Stomach (tissue), 9 donors: ENCODE measurements around the gene RYR3. TPM values are rescaled to one million over a fixed set of nuclear protein-coding genes. Genes with fewer than 3 reads are reported as not detected.

Experiments
- DNase-seq, 2 donors: peaks; one replicate each; pipeline versions ENCODE4 v3.0.0 to v3.0.0-alpha.2; 2013 to 2019
- H3K27ac ChIP-seq, 5 donors: fragments of 200-600 bp in 4 of 5; sonication (generic) in 4 of 5; one replicate each; pipeline ENCODE4 v1.5.1; 2013 to 2019; ENCODE audit warnings: mild to moderate bottlenecking in 1 of 5, moderate library complexity in 1 of 5
- H3K27me3 ChIP-seq, 3 donors: fragments of 200-600 bp; sonication (generic); one replicate each; pipeline ENCODE4 v1.5.1; 2017 to 2019; ENCODE audit warnings: mixed run types in 1 of 3
- H3K36me3 ChIP-seq, 4 donors: fragments of 200-600 bp; sonication (generic); 1 replicate in 3 of 4; 2 replicates in 1 of 4; pipeline ENCODE4 v1.5.1; 2016 to 2019
- H3K4me1 ChIP-seq, 4 donors: fragments of 200-600 bp; sonication (generic); one replicate each; pipeline ENCODE4 v1.5.1; 2016 to 2019
- H3K4me3 ChIP-seq, 4 donors: fragments of 200-600 bp; sonication (generic) in 3 of 4; one replicate each; pipeline ENCODE4 v1.5.1; 2016 to 2019; ENCODE audit warnings: mild to moderate bottlenecking in 1 of 4
- H3K9me3 ChIP-seq, 4 donors: fragments of 200-600 bp; sonication (generic); one replicate each; pipeline ENCODE4 v1.5.1; 2016 to 2019
- CTCF ChIP-seq, 7 experiments: fragments of 450-650 bp in 4 of 7; fragments of 200-600 bp in 3 of 7; sonication (generic) in 3 of 7; IDR thresholded peaks; one replicate each; pipeline ENCODE4 v1.5.1; 2016 to 2019; ENCODE audit warnings: antibody characterized with exemption in 7 of 7, control low read depth in 2 of 7, mild to moderate bottlenecking in 1 of 7
- EP300 ChIP-seq: sonication (generic); formaldehyde crosslinking; IDR thresholded peaks from one replicate; pipeline ENCODE4 v1.6.1; 2017; ENCODE audit warnings: antibody characterized with exemption
- POLR2A ChIP-seq, 4 donors: fragments of 450-650 bp; IDR thresholded peaks; one replicate each; pipeline ENCODE4 v1.6.1; 2016; ENCODE audit warnings: antibody characterized with exemption in 4 of 4, control low read depth in 2 of 4, mild to moderate bottlenecking in 1 of 4, moderate library complexity in 1 of 4
- POLR2AphosphoS5 ChIP-seq, 3 donors: sonication (generic); formaldehyde crosslinking; IDR thresholded peaks; one replicate each; pipeline ENCODE4 v1.6.1; 2016; ENCODE audit warnings: antibody characterized with exemption in 3 of 3
- WGBS, 5 donors: extraction: QIAGEN DNeasy Blood & Tissue Kit in 3 of 5; methylation state at CpG; one replicate each; pipeline versions ENCODE4 v1.1.5 to v1.1.7; 2013 to 2018; 5-methylcytosine and 5-hydroxymethylcytosine counted together
- intact Hi-C: fragments of 100-400 bp; cut with DNase I; formaldehyde crosslinking; loops from one replicate; pipeline ENCODE4 v1.15.1; 2023; ENCODE audit warnings: low total_unique reads
- polyA plus RNA-seq, 3 donors: library from polyadenylated mRNA; stranded (reverse); fragments of 200-250 nt; gene quantifications; one replicate each; pipeline ENCODE4 v1.2.3, GENCODE V29; 2013
- total RNA-seq, 5 donors: library from RNA; depleted of rRNA; stranded (reverse); fragments of >200 nt; gene quantifications; one replicate each; pipeline versions ENCODE4 v1.1.0 to v1.2.3, GENCODE V29; 2014 to 2016
- donor health status: healthy with polysubstance abuse.
- donor health status: Bipolar disorder and iron deficiency.
- donor health status: healthy.

The RYR3 gene
- total and polyA plus RNA-seq, 8 donors, result 0.12 to 36.2 (median 4.0) TPM

GRCh38 chr15:33825453-33825852 is 514.7 kb downstream of the RYR3 start:
- 88 to 94% (median 92%) methylated on average over 8 of the region's 8 CpGs for WGBS, 5 donors
- H3K9me3 ChIP-seq, result peaks cover 0 to 10% (median 7%) of the 10 kb centered on the region in 4 donors
- H3K4me1 ChIP-seq, result no peaks in the 10 kb centered on the region
- no peak overlapping the region for H3K4me3 ChIP-seq
- no peak for DNase-seq
- intact Hi-C loops, result no loop called here
- TF ChIP-seq POLR2A (IDR thresholded peaks at IDR 0.05), result no peak
- no peak for TF ChIP-seq CTCF (IDR thresholded peaks at IDR 0.05)
- TF ChIP-seq EP300, result no peak
- TF ChIP-seq POLR2AphosphoS5 (IDR thresholded peaks at IDR 0.05), result no peak
- H3K36me3 ChIP-seq, result peaks cover 0 to 9% (median 0%) of the 10 kb centered on the region in 4 donors
- H3K27me3 ChIP-seq, result no peaks in the 10 kb centered on the region
- no peak overlapping the region for H3K27ac ChIP-seq

- Histone ChIP-seq H3K9me3 (peaks cover 0 to 10% (median 7%) of the 10 kb centered on the region in 4 donors), H3K36me3 (peaks cover 0 to 9% (median 0%) of the 10 kb centered on the region in 4 donors), H3K27ac (no peak overlapping the region), H3K4me1 (no peaks in the 10 kb centered on the region), H3K27me3 (no peaks in the 10 kb centered on the region), H3K4me3 (no peak overlapping the region)
- DNase-seq, result no peak
- intact Hi-C loops, result no loop called here
- TF ChIP-seq POLR2AphosphoS5 (IDR thresholded peaks at IDR 0.05) (no peak), CTCF (IDR thresholded peaks at IDR 0.05) (no peak), EP300 (no peak), POLR2A (IDR thresholded peaks at IDR 0.05) (no peak)
- 75 to 81% (median 79%) methylated on average over 4 of the region's 4 CpGs for WGBS, 5 donors
Observed at GRCh38 chr15:33826201-33826600, 515.4 kb downstream of the RYR3 start.

- no peak overlapping the region for H3K27ac ChIP-seq
- H3K36me3 ChIP-seq, result peaks cover 0 to 9% (median 0%) of the 10 kb centered on the region in 4 donors
- no peak for TF ChIP-seq EP300
- TF ChIP-seq POLR2AphosphoS5 (IDR thresholded peaks at IDR 0.05), result no peak
- TF ChIP-seq POLR2A (IDR thresholded peaks at IDR 0.05), result no peak
- TF ChIP-seq CTCF (IDR thresholded peaks at IDR 0.05), result no peak
- WGBS, 5 donors, result 44 to 54% (median 45%) methylated on average over 4 of the region's 4 CpGs
- intact Hi-C loops, result no loop called here
- no peaks in the 10 kb centered on the region for H3K4me1 ChIP-seq
- peaks cover 0 to 10% (median 7%) of the 10 kb centered on the region in 4 donors for H3K9me3 ChIP-seq
- no peak overlapping the region for H3K4me3 ChIP-seq
- no peak for DNase-seq
- H3K27me3 ChIP-seq, result no peaks in the 10 kb centered on the region
Observed at GRCh38 chr15:33830351-33830750, 519.6 kb downstream of the RYR3 start.

- 82 to 96% (median 89%) methylated on average over 7 of the region's 7 CpGs for WGBS, 5 donors
Observed at GRCh38 chr15:33831646-33832045, 520.9 kb downstream of the RYR3 start.

More at GRCh38 chr15:33831646-33832045, 520.9 kb downstream of the RYR3 start:
- no peaks in the 10 kb centered on the region for H3K4me1 ChIP-seq
- no peak for DNase-seq
- H3K9me3 ChIP-seq, result peaks cover 0 to 10% (median 7%) of the 10 kb centered on the region in 4 donors
- no peak for TF ChIP-seq POLR2A (IDR thresholded peaks at IDR 0.05)
- no peak for TF ChIP-seq CTCF (IDR thresholded peaks at IDR 0.05)
- TF ChIP-seq EP300, result no peak
- no peak for TF ChIP-seq POLR2AphosphoS5 (IDR thresholded peaks at IDR 0.05)
- peaks cover 0 to 9% (median 0%) of the 10 kb centered on the region in 4 donors for H3K36me3 ChIP-seq
- no peaks in the 10 kb centered on the region for H3K27me3 ChIP-seq
- intact Hi-C loops, result no loop called here
- no peak overlapping the region for H3K27ac ChIP-seq
- H3K4me3 ChIP-seq, result no peak overlapping the region
